OCI-LY1 (cell line): ENCODE results near the gene OPA1.

Experiments
- CTCF ChIP-seq: fragments of 200-600 bp; sonication (generic), shearing (Covaris generic); IDR thresholded peaks from 2 replicates; pipeline ENCODE4 v1.5.1; 2017; ENCODE audit warnings: mild to moderate bottlenecking, antibody characterized with exemption, low read length, moderate library complexity, mixed read lengths
- EZH2 ChIP-seq: fragments of 200-600 bp; sonication (generic), shearing (Covaris generic); IDR thresholded peaks from 2 replicates; pipeline ENCODE4 v1.8.0; 2017; ENCODE audit warnings: borderline replicate concordance, mixed run types, mild to moderate bottlenecking, antibody characterized with exemption, low read length, moderate library complexity, mixed read lengths

DNA sequence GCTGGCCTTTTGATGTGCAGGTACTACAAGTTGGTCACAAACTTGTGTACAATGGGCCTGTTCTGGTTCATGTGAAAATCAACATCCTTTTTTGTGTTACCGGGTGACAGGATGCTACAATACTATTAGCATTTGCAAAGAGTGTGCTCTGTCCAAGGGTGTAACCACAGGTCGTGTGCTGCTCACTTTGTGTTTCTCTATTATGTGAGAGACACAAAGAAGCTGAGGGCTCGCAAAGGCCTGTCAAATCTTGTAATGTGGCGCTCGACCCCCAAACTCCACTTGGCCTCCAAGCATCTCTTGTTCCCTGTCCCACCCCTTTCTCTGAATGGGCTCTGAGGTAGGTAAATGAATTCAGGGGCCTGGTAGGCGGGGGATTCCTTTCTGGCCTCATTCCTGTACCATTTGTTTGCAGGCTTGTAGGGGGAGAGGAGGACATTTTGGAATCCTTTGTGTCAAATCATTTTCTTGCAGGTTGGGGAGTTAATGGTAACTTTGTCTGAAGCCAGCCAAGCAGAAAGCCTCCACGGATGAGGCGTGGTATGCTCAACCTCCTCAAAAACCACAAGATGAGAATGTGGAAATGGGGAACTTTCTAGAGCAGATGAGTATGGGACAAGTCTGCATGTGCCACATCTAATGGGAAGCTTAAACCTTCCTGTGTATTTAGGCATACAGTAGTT, 109.1 kb downstream of the OPA1 start:
- no peak for TF ChIP-seq CTCF
- no peak for TF ChIP-seq EZH2
